HL-60 (cell line): ENCODE measurements around the gene CELF2.

ENCODE experiments used
- DNase-seq, 2 experiments: peaks; one replicate each; pipeline ENCODE4 v3.0.0-alpha.2; 2010 to 2020; ENCODE audit warnings: low read depth in 1 of 2, low spot score in 1 of 2
- H3K27ac ChIP-seq: fragments of 250-450 bp; sonication (Bioruptor Pico); replicated peaks from 2 replicates; pipeline ENCODE4 v1.5.1; 2020; ENCODE audit warnings: mild to moderate bottlenecking, moderate library complexity
- H3K27me3 ChIP-seq: fragments of 250-450 bp; sonication (Bioruptor Pico); 2 replicates; pipeline ENCODE4 v1.5.1; 2021; ENCODE audit warnings: mild to moderate bottlenecking, moderate library complexity; ENCODE audit not compliant: insufficient read depth, poor library complexity, severe bottlenecking
- H3K4me3 ChIP-seq: replicated peaks from 2 replicates; pipeline ENCODE4 v1.5.1; 2011; ENCODE audit warnings: mild to moderate bottlenecking, control low read depth, low read length; ENCODE audit not compliant: insufficient read depth
- CTCF ChIP-seq: IDR thresholded peaks from one replicate; pipeline ENCODE4 v1.5.1; 2011; ENCODE audit warnings: low read length, control low read depth, inconsistent platforms; ENCODE audit not compliant: insufficient read depth
- GABPA ChIP-seq: IDR thresholded peaks from 2 replicates; pipeline ENCODE4 v1.6.1; 2012; ENCODE audit warnings: low read depth
- POLR2AphosphoS5 ChIP-seq: IDR thresholded peaks from 2 replicates; pipeline ENCODE4 v1.6.1; 2012; ENCODE audit warnings: low read depth
- SPI1 ChIP-seq: IDR thresholded peaks from 2 replicates; pipeline ENCODE4 v1.6.1; 2012; ENCODE audit warnings: low read depth, mild to moderate bottlenecking, borderline replicate concordance
- TF ChIP-seq, protein P1 (sequence below): IDR thresholded peaks from 2 replicates; pipeline ENCODE4 v1.6.1; 2012; ENCODE audit warnings: low read depth; ENCODE audit not compliant: insufficient replicate concordance

CELF2 gene

GRCh38 chr10:10975647-10976046 is 42.0 kb upstream of the CELF2 start:
- H3K4me3 ChIP-seq: no peak overlapping the region
- no peaks in the 10 kb centered on the region for H3K27me3 ChIP-seq
- no peak for TF ChIP-seq SPI1
- no peak for TF ChIP-seq GABPA
- TF ChIP-seq, protein P1, sequence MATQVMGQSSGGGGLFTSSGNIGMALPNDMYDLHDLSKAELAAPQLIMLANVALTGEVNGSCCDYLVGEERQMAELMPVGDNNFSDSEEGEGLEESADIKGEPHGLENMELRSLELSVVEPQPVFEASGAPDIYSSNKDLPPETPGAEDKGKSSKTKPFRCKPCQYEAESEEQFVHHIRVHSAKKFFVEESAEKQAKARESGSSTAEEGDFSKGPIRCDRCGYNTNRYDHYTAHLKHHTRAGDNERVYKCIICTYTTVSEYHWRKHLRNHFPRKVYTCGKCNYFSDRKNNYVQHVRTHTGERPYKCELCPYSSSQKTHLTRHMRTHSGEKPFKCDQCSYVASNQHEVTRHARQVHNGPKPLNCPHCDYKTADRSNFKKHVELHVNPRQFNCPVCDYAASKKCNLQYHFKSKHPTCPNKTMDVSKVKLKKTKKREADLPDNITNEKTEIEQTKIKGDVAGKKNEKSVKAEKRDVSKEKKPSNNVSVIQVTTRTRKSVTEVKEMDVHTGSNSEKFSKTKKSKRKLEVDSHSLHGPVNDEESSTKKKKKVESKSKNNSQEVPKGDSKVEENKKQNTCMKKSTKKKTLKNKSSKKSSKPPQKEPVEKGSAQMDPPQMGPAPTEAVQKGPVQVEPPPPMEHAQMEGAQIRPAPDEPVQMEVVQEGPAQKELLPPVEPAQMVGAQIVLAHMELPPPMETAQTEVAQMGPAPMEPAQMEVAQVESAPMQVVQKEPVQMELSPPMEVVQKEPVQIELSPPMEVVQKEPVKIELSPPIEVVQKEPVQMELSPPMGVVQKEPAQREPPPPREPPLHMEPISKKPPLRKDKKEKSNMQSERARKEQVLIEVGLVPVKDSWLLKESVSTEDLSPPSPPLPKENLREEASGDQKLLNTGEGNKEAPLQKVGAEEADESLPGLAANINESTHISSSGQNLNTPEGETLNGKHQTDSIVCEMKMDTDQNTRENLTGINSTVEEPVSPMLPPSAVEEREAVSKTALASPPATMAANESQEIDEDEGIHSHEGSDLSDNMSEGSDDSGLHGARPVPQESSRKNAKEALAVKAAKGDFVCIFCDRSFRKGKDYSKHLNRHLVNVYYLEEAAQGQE: no peak
- TF ChIP-seq CTCF: no peak
- TF ChIP-seq POLR2AphosphoS5: no peak
- DNase-seq: no peak
- H3K27ac ChIP-seq: no peak overlapping the region

- Histone ChIP-seq H3K27me3 (no peaks in the 10 kb centered on the region), H3K27ac (no peak overlapping the region), H3K4me3 (no peak overlapping the region)
- DNase-seq: no peak
- TF ChIP-seq SPI1 (no peak), CTCF (no peak), GABPA (no peak), POLR2AphosphoS5 (no peak)
- TF ChIP-seq, protein P1: no peak
These were observed 41.0 kb upstream of the CELF2 start for GRCh38 chr10:10976652-10977051.

GRCh38 chr10:10977226-10977956 is 40.3 kb upstream of the CELF2 start:
- H3K4me3 ChIP-seq: no peak overlapping the region
- no peak for DNase-seq
- TF ChIP-seq CTCF: no peak
- no peak for TF ChIP-seq GABPA
- TF ChIP-seq POLR2AphosphoS5: no peak
- no peak for TF ChIP-seq SPI1
- TF ChIP-seq, protein P1: no peak

More at GRCh38 chr10:10977226-10977956, 40.3 kb upstream of the CELF2 start:
- Histone ChIP-seq H3K27ac (no peak overlapping the region), H3K27me3 (no peaks in the 10 kb centered on the region)
